Ascending aorta (tissue), 2 donors: ENCODE data around the gene TMEM18. TPM values are rescaled to one million over a fixed set of nuclear protein-coding genes. Genes with fewer than 3 reads are reported as not detected.

Experiments
- DNase-seq, 2 donors: peaks; one replicate each; pipeline ENCODE4 v3.0.0-alpha.2; 2019; ENCODE audit warnings: low spot score in 2 of 2
- H3K27ac ChIP-seq, 2 donors: fragments of 200-600 bp; sonication (generic); one replicate each; pipeline ENCODE4 v1.5.1; 2016 to 2017; ENCODE audit warnings: mild to moderate bottlenecking in 1 of 2
- H3K27me3 ChIP-seq: fragments of 200-600 bp; sonication (generic); one replicate; pipeline ENCODE4 v1.5.1; 2017
- H3K36me3 ChIP-seq, 2 donors: fragments of 200-600 bp; sonication (generic); one replicate each; pipeline ENCODE4 v1.5.1; 2016
- H3K4me1 ChIP-seq, 2 donors: fragments of 200-600 bp; sonication (generic); one replicate each; pipeline ENCODE4 v1.5.1; 2016 to 2017; ENCODE audit warnings: mild to moderate bottlenecking in 1 of 2
- H3K4me3 ChIP-seq, 2 donors: fragments of 200-600 bp; sonication (generic); one replicate each; pipeline ENCODE4 v1.5.1; 2016 to 2017; ENCODE audit warnings: mild to moderate bottlenecking in 1 of 2
- H3K9me3 ChIP-seq, 2 donors: fragments of 200-600 bp; sonication (generic); one replicate each; pipeline ENCODE4 v1.5.1; 2016
- CTCF ChIP-seq, 3 experiments: fragments of 200-600 bp in 2 of 3; fragments of 450-650 bp in 1 of 3; sonication (generic) in 2 of 3; IDR thresholded peaks; one replicate each; pipeline ENCODE4 v1.5.1; 2016 to 2019; ENCODE audit warnings: antibody characterized with exemption in 3 of 3, mild to moderate bottlenecking in 1 of 3, moderate library complexity in 1 of 3
- intact Hi-C: fragments of 100-400 bp; cut with DNase I; formaldehyde crosslinking; loops from one replicate; pipeline ENCODE4 v1.15.1; 2023
- total RNA-seq: library from RNA; depleted of rRNA; stranded (reverse); fragments of >200 nt; gene quantifications from one replicate; pipeline ENCODE4 v1.1.0, GENCODE V29; 2016

TMEM18 gene
- total RNA-seq, 1 donor from 2014 or later, result 6.4 TPM

GRCh38 chr2:618422-618990, 58.7 kb downstream of the TMEM18 start:
- Histone ChIP-seq H3K27me3 (no peaks in the 10 kb centered on the region), H3K9me3 (no peaks in the 10 kb centered on the region), H3K27ac (no peak overlapping the region), H3K4me3 (no peak overlapping the region), H3K4me1 (no peaks in the 10 kb centered on the region), H3K36me3 (no peaks in the 10 kb centered on the region)
- no peak for DNase-seq
- TF ChIP-seq CTCF (IDR thresholded peaks at IDR 0.05), result no peak
- intact Hi-C loops, result no loop called here

- H3K27ac ChIP-seq, result no peak overlapping the region
- DNase-seq, result no peak
- no peak overlapping the region for H3K4me3 ChIP-seq
- H3K36me3 ChIP-seq, result no peaks in the 10 kb centered on the region
- no peaks in the 10 kb centered on the region for H3K27me3 ChIP-seq
- no peaks in the 10 kb centered on the region for H3K4me1 ChIP-seq
- no peaks in the 10 kb centered on the region for H3K9me3 ChIP-seq
- TF ChIP-seq CTCF (IDR thresholded peaks at IDR 0.05), result no peak
- intact Hi-C loops, result no loop called here
Measured at GRCh38 chr2:618005-618404, 59.2 kb downstream of the TMEM18 start.
